HG02623 (cell line): ENCODE results near the gene MYO1C.
"Not testable (repeated sequence)": the region's sequence is repeated elsewhere in the genome, so short reads cannot be mapped to it uniquely, and the experiment has no call there.

Source experiments
- ATAC-seq: cut with Tn5 transposase; IDR thresholded peaks from one replicate; pipeline ENCODE4 v1.9.1; 2021; ENCODE audit warnings: moderate library complexity; ENCODE audit not compliant: unreplicated experiment

Gene MYO1C

GRCh38 chr17:1508709-1509108, 16.2 kb upstream of the MYO1C start:
- ATAC-seq: not testable (repeated sequence)

- no peak for ATAC-seq
These were observed 14.3 kb upstream of the MYO1C start for GRCh38 chr17:1506649-1507267.

GRCh38 chr17:1505586-1505985, 13.1 kb upstream of the MYO1C start:
- no peak for ATAC-seq

GRCh38 chr17:1504866-1505265, 12.4 kb upstream of the MYO1C start:
- ATAC-seq: no peak

GRCh38 chr17:1503699-1504098, 11.2 kb upstream of the MYO1C start:
- no peak for ATAC-seq

- ATAC-seq: no peak
These were observed 6.4 kb upstream of the MYO1C start for GRCh38 chr17:1498869-1499268.

- ATAC-seq: no peak
These were observed 5.7 kb upstream of the MYO1C start for GRCh38 chr17:1498233-1498632.

- no peak for ATAC-seq
These were observed 5.3 kb upstream of the MYO1C start for GRCh38 chr17:1497831-1498230.

- no peak for ATAC-seq
These were observed 4.4 kb upstream of the MYO1C start for GRCh38 chr17:1496869-1497268.

GRCh38 chr17:1495265-1495989, 2.9 kb upstream of the MYO1C start:
- no peak for ATAC-seq

GRCh38 chr17:1494736-1495253, 2.3 kb upstream of the MYO1C start:
- ATAC-seq: no peak

- ATAC-seq: no peak
These were observed 1.7 kb upstream of the MYO1C start for GRCh38 chr17:1494203-1494602.

- ATAC-seq: no peak
These were observed 950 bp upstream of the MYO1C start for GRCh38 chr17:1493291-1493980.

GRCh38 chr17:1491443-1492248, 840 bp downstream of the MYO1C start:
- no peak for ATAC-seq

GRCh38 chr17:1490643-1491442, 1.6 kb downstream of the MYO1C start:
- ATAC-seq: peak; percentile 45

- no peak for ATAC-seq
These were observed 3.6 kb downstream of the MYO1C start for GRCh38 chr17:1488826-1489270.

- ATAC-seq: no peak
These were observed 4.3 kb downstream of the MYO1C start for GRCh38 chr17:1487939-1488825.

GRCh38 chr17:1486802-1487695, 5.4 kb downstream of the MYO1C start:
- no peak for ATAC-seq
